NCI-H146 (cell line): ENCODE measurements around the gene ELOB.

Experiments
- DNase-seq: peaks from one replicate; lab custom pipeline; 2025; lab: John Stamatoyannopoulos, UW

ELOB gene

GRCh38 chr16:2810651-2811050, 33.6 kb upstream of the ELOB start:
- DNase-seq, result no peak

DNA sequence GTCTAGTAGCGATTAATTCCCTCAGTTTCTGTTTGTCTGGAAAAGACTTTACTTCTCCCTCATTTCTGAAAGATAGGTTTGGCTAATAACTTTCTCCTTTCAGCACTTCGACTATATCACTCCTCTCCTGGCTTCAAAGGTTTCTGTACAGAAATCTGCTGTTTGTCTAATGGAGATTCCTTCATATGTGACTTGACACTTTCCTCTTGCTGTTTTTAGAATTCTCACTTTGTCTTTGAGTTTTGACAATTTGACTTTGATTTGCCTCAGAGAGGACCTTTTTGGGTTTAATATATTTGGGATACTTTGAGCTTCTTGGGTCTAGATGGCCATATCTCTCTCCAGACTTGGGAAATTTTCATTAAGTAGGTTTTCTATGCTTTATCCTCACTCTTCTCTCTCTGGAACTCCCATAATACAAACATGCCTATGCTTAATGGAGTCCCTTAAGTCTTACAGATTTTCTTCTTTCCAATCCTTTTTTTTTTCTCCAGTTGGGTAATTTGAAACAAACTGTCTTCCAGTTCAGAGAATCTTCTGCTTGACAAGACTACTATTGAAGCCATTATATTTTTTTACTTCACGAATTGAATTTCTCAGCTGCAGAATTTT, 32.2 kb upstream of the ELOB start:
- no peak for DNase-seq

DNA sequence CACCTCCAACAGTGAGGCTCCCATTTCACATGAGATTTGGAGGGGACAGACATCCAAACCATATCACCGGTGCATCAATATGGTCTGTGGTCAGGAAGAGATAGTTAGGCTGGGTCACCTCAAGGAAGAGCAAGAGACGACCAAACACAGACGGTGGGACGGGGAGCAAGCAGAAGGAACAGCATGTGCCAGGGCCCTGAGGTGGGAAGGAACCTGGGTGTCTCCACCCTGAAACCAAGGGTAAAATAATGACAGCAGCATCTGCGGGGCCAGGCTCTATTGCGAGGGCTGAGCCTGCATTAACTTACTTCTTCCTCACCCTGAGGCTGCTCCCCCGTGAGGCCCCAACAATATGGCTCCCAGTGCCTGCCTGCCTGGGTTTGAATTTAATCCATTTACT, 31.1 kb upstream of the ELOB start:
- DNase-seq, result no peak

- no peak for DNase-seq
Measured at GRCh38 chr16:2806286-2806685, 29.2 kb upstream of the ELOB start.

DNA sequence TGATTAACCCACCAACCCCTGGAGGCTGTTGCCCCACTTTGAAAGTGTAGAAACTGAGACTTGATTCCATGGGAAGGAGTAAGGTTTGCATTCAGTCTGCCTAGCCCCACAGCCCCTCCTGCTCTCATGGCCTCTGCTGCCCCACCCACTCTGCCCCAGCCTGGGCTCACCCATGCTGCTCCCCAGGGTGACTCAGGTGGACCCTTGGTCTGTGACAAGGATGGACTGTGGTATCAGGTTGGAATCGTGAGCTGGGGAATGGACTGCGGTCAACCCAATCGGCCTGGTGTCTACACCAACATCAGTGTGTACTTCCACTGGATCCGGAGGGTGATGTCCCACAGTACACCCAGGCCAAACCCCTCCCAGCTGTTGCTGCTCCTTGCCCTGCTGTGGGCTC, 27.6 kb upstream of the ELOB start:
- DNase-seq, result no peak

DNA sequence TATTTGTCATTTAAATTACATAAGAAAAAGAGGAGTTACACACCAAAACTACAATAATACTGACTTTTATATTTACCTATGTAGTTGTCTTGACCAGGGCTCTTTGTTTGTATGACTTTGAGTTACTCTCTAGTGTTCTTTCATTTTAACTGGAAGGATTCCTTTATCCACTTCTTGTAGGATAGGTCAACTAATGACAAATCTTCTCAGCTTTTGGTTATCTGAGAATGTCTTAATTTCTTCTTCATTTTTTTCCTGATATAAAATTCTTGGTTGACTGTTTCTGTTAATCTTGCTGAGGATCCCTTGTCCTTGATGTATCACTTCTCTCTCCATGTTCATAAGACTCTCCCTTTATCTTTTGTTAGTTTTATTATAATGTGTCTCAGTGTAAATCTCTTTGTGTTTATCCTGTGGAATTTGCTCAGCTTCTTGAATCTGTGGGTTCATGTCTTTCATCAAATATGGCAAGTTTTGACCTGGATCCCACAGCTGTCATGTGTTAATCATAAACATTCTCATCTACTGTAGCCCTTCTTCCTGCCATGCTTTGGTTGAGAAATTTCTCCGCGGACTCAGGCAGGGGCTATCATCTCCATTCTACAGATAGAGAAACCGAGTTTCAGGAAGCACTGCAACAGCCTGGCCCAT, 26.6 kb upstream of the ELOB start:
- no peak for DNase-seq

DNA sequence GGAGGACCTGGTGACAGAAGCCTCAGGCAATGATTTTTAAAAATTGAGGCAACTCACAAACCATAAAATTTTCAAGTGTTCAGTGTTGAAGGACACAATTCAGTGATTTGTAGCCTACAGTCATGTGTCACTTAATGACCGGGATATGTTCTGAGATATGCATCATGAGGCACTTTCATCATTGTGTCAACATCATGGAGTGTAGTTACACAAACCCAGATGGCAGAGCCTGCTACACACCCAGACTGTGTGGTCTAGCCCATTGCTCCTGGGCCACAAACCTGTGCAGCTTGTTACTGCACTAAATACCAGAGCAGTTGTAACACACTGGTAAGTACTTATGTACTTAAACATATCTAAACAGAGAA, 22.8 kb upstream of the ELOB start:
- no peak for DNase-seq

- DNase-seq, result no peak
Measured at GRCh38 chr16:2799205-2799858, 22.3 kb upstream of the ELOB start.

- DNase-seq, result no peak
Measured at GRCh38 chr16:2798723-2799204, 21.7 kb upstream of the ELOB start.

DNA sequence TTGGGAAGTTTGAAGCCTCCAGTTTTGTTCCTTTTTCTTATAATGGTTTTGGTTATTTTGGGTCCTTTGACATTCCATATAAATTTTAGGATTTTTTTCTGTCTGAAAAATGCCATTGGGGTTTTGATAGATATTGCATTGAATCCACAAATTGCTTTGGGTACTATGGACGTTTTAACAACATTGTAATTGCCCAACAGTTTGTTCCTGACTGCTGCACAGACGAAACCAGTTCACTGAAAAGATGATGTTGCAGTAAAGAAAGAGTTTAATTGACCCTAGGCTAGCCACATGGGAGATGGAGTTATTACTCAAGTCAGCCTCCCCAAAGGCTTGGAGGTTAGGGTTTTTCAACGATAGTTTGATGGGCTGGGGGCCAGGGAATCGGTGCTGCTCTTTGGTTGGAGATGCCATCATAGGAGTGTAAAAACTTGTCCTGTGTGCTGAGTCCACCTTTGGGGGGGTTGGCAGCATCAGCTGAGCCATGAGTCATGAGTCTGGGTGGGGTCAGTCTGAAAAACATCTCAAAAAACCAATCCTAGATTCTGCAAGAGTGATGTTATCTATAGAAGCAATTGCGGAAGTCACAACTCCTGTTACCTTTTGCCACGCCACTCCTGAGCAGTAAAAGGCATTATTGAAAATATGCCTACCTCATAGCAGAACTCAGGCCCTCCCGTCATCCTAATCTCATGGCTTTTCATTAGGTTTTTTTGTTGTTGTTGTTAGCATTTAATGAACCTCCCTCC, 18.5 kb upstream of the ELOB start:
- no peak for DNase-seq

DNA sequence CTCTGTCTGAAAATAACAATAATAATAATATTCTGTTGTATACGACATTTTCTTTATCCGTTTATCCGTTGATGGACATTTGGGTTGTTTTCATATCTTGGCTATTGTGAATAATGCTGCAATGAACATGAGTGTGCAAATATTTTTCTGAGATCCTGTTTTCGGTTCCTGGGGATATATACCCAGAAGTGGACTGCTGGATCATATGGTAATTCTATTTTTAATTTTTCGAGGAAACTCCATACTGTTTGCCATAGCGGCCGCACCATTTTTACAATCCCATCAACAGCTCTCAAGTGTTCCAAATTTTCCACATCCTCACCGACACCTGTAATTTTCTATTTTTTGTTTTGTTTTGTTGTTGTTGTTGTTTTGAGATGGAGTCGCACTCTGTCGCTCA, 15.9 kb upstream of the ELOB start:
- no peak for DNase-seq

- DNase-seq, result no peak
Measured at GRCh38 chr16:2791174-2791573, 14.1 kb upstream of the ELOB start.

DNA sequence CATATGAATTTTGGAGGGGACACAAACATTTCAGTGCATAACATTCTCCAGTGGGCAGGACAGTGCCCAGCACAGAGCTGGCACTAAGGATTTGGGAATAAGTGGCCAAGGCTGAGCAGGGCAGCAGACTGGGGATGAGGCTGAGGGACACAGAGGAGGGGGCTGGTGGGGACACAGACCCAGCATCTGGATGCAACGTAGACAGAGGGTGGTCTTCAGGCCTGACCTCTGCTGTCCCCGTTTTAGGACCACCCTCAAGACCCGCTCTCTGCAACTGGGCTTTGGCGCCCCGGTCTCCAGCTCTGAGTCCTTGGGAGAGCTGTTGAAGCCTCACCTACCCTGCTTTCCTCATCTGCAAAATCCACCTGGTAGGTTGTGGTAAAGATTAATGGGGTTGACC, 13.6 kb upstream of the ELOB start:
- no peak for DNase-seq

- no peak for DNase-seq
Measured at GRCh38 chr16:2787961-2788360, 10.9 kb upstream of the ELOB start.

DNA sequence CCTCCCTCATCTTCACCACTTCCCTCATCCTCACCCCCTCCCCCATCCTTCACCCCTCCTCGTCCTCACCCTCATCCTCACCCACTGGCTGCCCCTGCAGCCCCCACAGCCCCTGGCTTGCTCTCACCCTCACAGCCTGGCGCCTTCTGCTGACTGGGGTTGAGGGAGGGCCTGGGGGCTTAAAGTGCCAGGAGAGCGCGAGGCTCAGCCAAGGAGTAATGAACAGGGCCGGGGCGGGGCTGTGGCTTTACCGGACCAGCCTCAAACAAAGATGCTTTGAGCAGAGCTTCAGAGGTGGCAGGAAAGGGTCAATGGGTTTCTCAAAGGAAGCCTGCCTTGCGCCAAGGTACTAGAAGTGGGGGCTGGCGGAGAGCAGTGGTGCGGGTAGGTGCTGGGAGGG, 10.3 kb upstream of the ELOB start, which contains the start of gene PRSS33:
PRSS33 (minus strand) TSS at position 155 of the 400 bp plus-strand sequence. CDS start 1,013 bp downstream, outside the sequence.
- DNase-seq, result no peak

DNA sequence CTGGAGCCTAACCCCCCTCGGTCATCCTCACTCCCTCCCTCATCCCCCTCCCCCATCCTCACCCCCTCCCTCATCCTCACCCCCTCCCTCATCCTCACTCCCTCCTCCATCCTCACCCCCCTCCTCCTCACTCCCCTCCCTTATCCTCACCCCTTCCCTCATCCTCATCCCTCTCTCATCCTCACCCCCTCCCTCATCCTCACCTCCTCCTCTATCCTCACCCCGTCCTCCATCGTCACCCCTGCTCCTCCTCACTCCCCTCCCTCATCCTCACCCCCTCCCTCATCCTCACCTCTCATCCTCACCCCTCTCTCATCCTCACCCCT, 9.7 kb upstream of the ELOB start:
- no peak for DNase-seq

DNA sequence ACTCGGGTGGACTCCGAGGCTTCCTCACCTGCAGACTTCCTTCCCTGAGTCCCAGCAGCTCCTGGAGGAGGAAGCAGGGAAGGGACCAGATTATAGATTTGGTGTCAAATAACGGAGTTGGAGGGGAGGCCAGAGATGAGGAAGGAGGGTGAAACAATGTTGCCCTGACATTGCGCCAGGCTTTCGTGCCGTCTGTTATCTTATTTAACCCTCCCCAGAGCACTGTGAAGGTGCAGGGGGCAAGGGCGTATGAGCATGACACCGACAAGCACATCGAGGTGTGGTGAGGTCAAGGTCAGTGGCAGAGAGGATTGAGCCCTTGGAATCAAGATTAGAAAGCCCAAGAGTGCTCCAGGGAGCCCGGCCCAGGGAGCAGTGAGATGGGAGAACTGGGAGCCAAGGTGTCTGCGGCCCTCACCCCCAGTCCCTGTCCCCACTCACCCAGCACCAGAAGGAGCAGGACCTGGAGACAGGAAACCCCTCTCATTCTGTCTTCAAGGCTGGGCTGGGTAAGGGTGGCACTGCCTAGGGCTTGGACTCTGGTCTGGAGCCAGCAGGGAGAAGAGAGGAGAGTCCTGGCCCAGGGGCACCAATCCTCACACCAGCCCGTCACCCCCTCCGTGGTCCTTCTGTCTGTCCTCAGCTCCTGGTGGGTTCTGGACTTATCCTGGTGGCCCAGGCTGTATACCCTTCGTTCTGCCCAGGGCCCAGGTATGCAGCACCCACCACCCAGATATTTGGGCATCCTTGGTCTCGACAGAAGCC, 9.2 kb upstream of the ELOB start:
- no peak for DNase-seq

DNA sequence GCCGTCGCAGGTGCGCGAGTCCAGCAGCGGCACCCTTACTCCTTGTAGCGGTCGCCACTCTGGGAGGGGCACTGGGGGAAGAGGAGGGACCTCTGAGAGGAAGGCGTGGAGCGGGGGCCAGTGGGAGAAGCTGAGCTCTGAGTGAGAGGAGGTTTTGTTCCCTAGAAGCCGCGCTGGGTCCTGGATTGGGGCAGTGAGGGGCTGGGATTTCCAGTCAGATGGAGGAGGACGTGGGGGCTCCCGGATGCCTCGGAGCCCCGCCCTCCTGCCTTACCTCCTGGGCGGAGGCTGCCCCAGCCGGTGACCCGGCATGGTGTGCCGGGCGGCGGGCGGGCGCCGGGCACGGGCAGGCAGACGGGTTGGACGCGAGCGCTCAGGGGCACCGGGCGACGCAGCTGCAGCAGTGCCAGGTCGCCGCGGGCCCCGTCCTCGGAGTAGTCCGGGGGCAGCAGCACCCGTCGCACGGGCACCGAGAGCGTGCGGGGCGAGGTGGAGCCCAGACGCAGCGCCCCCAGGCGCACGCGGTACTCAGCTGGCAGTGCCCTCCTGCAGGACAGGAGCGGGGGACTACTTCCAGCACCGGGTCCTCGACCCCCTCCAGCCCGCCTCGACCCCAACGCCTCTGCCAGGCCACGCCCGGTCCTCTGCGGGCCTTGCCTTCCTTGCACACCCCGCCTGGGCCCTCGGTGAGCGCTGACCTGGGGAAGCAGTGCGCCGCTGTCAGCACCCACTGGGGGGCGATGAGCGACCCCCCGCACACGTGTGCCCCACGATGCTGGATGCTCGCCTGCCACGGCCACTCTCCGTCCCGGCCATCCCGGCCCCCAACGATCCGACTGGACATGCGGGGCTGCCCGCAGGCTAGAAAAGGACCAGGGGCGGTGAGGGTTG, 8.3 kb upstream of the ELOB start:
- DNase-seq, result peak; percentile 58

GRCh38 chr16:2784358-2785100, 7.4 kb upstream of the ELOB start:
- DNase-seq, result no peak

DNA sequence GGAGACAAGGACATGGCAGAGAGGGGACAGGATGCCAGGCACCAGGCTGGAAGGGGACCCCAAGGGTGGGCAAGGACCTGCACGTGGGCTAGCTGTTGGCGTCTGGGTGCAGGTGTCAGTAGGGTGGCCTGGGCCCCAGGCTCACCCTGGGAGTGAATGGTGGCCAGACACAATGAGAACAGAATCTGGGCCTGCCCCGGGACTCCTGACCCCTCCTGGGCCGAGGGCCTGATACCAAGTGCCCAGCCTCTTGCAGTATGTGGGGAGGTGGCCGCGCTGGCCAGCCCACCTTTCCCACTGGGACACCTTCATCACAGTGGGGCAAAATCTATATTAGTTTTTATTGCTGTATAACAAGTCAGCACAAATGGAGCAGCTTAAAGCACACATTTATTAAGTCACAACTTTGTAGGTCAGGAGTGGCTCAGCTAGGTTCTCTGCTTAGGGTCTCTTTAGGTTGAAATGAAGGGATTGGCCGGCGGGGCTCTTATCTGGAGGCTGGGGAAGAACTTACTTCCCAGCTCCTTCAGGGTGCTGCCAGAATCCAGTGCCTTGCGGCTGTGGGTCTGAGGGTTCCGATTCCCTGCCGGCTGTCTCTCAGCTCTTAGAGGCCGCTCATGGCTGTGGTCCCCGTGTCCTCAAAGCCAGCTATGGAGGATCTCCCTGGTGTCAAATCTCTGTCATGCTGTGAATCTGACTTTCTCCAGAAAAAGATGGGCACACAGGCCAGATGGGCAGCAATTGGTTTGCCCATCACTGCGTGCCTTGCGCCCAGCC, 6.7 kb upstream of the ELOB start:
- no peak for DNase-seq
